K562 (cell line): ENCODE data around the gene NRCAM. TPM values are rescaled to one million over a fixed set of nuclear protein-coding genes. Genes with fewer than 3 reads are reported as not detected.

Experiments used
- ATF2 ChIP-seq: sonication (generic); formaldehyde crosslinking; IDR thresholded peaks from 2 replicates; pipeline ENCODE4 v1.8.1; 2022; ENCODE audit warnings: missing genetic modification reagents
- BACH1 ChIP-seq: fragments of 200-800 bp; sonication (Bioruptor generic); IDR thresholded peaks from 2 replicates; pipeline ENCODE4 v1.6.1; 2016; ENCODE audit warnings: missing genetic modification characterization, missing compliant biosample characterization
- ELK1 ChIP-seq: sonication (generic); formaldehyde crosslinking; IDR thresholded peaks from 2 replicates; pipeline ENCODE4 v1.8.1; 2022; ENCODE audit warnings: missing genetic modification reagents
- NFRKB ChIP-seq: fragments of 450-650 bp; IDR thresholded peaks from 2 replicates; pipeline ENCODE4 v1.6.1; 2016; ENCODE audit warnings: low read depth
- POLR2AphosphoS5 ChIP-seq: IDR thresholded peaks from 2 replicates; pipeline ENCODE4 v1.6.1; 2011; ENCODE audit warnings: mild to moderate bottlenecking, low read depth, low read length, moderate library complexity; ENCODE audit not compliant: control insufficient read depth, insufficient read depth
- THAP7 ChIP-seq: fragments of 250-450 bp; sonication (Bioruptor Pico); IDR thresholded peaks from 2 replicates; pipeline ENCODE4 v1.5.0; 2021
- XRCC4 ChIP-seq: IDR thresholded peaks from one replicate; pipeline ENCODE4 v1.6.1; 2011; ENCODE audit not compliant: insufficient read depth, insufficient read length; ENCODE audit errors: extremely low read depth
- ZNF764 ChIP-seq: fragments of 250-450 bp; sonication (Bioruptor Pico); IDR thresholded peaks from 2 replicates; pipeline ENCODE4 v1.4.0; 2020; ENCODE audit warnings: low read depth, mild to moderate bottlenecking, moderate library complexity
- ZNF77 ChIP-seq: fragments of 250-450 bp; sonication (Bioruptor Pico); IDR thresholded peaks from 2 replicates; pipeline ENCODE4 v1.5.0; 2020
- polyA plus RNA-seq, 8 experiments: library from polyadenylated mRNA; depleted of rRNA in 4 of 8; stranded (reverse) in 5 of 8; unstranded in 3 of 8; fragments of >200 nt; fragmentation: Nextera tagmentation in 2 of 8; fragmentation: Illumina TruSeq in 1 of 8; extraction: Ambion mirVana in 2 of 8; extraction: Trizol in 1 of 8; gene quantifications; 2 replicates each; pipeline versions ENCODE4 v1.2.1 to v1.2.3, GENCODE V29; 2011 to 2014; ENCODE audit warnings: inconsistent platforms in 1 of 8, missing spikeins in 1 of 8
- total RNA-seq, 7 experiments: library from RNA; depleted of rRNA in 6 of 7; stranded (reverse); fragments of >200 nt in 6 of 7; fragmentation: Illumina TruSeq in 2 of 7; extraction: Trizol in 2 of 7; gene quantifications; 2 replicates each; pipeline versions ENCODE4 v1.2.1 to v1.2.3, GENCODE V29; 2011 to 2021; ENCODE audit warnings: low replicate concordance in 1 of 7

The NRCAM gene
- total and polyA plus RNA-seq, 9 of the 15 experiments (the other 6 are each of a cell fraction or from before 2014, with no cell fraction given): 0.03 to 0.54 (median 0.12) TPM; not detected in 1

- TF ChIP-seq BACH1 (tag): no peak
- no peak for TF ChIP-seq POLR2AphosphoS5
- no peak for TF ChIP-seq ELK1 (CRISPR knock-in tag)
- no peak for TF ChIP-seq THAP7 (CRISPR knock-in tag)
- TF ChIP-seq ZNF764 (CRISPR knock-in tag): no peak
- no peak for TF ChIP-seq ATF2 (CRISPR knock-in tag)
- no peak for TF ChIP-seq NFRKB
- no peak for TF ChIP-seq ZNF77 (CRISPR knock-in tag)
- no peak for TF ChIP-seq XRCC4
- TF ChIP-seq, all 486 proteins: peak for 0
Measured at GRCh38 chr7:108261560-108262255, 194.5 kb downstream of the NRCAM start (continued).
